GM19463 (cell line): ENCODE data around the gene PFN2.
"Not testable (repeated sequence)": the region's sequence is repeated elsewhere in the genome, so short reads cannot be mapped to it uniquely, and the experiment has no call there.

Source experiments
- ATAC-seq: cut with Tn5 transposase; IDR thresholded peaks from one replicate; pipeline ENCODE4 v1.9.1; 2021; ENCODE audit warnings: mild to moderate bottlenecking, moderate library complexity; ENCODE audit not compliant: unreplicated experiment

PFN2 gene

DNA sequence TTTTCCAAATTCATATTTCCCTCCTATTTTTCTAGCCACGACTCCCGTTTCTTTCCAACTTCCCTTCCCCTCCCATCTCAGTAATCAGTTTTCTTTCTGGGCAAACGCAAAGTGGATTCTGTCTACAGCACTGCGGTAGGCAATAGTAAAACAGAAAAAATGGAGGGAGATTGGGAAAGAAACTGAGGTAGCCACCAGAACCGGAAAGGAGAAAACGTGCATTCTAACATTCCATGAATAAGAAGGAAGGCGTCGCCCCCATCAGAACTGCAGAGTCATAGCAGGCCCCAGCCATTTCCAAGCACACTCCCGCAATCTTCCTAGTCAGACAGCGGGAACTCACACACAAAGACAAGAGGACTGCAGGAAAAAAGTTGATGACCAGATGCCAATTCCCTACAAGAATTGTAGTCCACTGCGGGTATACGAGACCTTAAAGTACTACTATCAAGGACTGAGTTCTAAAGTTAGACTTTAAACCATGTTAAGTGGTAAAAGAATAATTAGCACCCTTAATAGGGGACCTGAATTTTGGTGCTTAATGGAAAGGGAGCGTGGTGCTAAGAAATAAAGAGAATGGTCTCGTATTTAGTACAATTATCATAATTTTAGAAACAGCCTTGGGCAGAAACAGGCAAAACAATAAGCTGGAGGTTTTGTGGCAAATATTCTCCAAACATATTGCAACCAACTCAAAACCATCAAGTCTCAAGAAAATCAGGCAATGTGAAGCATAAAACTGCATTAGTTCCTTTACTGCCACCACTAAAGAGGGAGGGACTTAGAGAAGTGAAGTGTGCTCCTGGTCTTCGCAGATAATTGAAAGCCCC, 1.4 kb downstream of the PFN2 start:
- no peak for ATAC-seq

DNA sequence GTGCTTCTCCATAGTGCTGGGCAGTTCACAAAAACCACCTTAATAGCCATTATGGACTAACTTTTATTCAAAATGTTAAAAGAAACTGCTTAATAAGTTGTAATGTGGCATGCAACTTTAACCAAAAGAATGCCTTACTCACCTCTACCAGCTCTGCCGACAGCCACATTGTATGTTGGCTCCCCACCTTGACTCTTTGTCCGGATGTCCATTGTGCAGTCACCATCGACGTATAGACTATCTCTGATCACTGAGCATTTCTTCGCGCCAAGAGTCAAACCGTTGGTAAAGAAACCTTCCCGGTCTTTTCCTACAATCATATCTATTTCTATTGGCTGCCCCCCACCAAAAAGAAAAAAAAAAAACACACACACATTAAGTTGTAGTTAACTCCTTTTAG, 2.5 kb downstream of the PFN2 start:
- ATAC-seq = no peak

DNA sequence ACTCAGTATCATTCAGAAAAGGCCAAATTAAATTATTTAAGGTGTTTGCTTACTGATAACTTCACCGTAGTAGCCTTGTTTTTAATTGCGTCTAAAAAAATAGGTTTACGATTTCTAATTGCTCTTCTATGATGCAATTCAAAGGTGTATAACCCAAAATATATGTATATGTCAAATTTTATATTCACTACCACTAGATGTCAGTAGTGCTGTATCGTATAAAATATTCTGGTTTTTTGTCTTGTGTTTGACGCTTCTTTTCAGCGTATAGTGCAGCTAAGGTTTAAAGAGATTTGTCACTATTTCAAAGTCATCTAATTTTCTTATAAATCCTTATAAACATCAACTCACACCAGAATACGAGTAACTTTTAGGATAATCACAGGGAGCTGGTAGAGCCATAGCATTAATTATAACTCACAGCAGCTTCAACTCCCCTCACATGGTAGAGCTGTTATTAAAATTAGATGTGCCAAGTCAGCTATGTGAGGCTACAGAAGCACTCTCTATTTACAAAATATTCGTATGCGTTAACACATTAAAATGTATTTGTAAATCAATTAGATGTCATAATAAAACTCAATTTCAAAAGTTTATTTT, 3.5 kb downstream of the PFN2 start:
- ATAC-seq = no peak

DNA sequence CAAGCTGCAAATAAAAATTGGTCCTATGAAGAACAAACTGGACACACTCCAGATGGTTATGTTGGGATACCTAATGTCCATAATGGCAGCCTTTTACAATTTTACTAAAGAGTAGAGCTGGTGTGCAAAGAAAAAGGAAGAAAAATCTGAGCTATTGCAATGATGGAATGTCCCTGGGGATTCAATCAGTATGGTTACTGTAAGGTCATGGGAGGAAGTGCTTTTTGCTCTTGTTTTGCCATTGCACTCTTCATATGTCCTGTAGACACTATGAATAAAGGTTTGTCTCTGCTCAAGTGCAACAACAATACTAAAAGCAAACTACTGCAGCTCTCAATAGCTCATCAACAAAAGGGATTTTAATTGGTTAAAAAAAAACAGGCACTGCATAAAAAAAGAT, 5.4 kb downstream of the PFN2 start:
- no peak for ATAC-seq

GRCh38 chr3:149964291-149964690, 6.4 kb downstream of the PFN2 start:
- ATAC-seq = no peak

DNA sequence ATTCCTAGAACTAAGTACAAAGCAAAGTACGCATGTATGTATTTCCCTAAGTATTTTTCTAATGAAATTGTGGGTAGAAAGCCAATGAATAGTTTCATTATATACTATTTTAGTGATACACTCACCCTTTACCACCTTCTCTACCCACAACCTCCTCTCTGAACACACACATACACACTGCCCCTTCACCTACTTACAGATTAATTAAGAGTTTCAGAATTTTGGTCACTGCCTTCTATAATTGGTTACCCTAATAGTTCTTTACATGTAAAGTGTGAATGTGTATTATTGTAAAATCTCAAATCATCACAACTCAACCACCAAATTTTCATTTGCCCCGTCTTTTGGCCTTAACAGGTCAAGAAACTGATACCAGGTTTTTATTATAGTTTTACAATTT, 7.2 kb downstream of the PFN2 start:
- no peak for ATAC-seq

- ATAC-seq = no peak
These were observed 11.3 kb downstream of the PFN2 start for GRCh38 chr3:149959443-149959842.

DNA sequence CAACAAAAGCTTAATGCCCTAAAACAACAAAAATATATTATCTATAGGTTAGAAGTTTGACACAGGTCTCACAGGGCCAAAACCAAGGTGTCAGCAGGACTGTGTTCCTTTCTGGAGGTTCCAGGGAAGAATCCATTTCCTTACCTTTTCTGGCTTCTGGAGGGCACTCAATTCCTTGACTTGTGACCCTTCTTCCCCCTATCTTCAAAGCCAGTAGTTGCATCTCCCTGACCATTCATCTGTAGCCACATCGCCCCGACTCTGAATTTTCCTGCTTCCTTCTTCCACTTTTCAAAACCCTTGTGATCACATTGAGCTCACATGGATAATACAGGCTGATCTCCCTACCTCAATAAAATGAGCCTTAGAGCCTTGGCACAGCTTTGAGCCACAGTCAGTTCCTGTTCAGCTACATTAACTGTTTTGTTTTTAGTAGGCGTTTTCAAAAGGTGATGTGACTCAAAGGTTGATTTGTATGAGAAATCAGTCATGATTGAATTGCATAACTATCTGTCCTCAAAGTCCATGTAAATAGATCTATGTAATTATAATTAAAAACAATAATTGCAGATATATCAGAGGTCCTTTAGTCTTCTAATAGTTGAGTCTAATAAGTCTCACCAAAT, 12.4 kb downstream of the PFN2 start:
- ATAC-seq = no peak

GRCh38 chr3:149957361-149958125, 13.2 kb downstream of the PFN2 start:
- no peak for ATAC-seq

- ATAC-seq = no peak
These were observed 15.2 kb downstream of the PFN2 start for GRCh38 chr3:149955449-149955848.

DNA sequence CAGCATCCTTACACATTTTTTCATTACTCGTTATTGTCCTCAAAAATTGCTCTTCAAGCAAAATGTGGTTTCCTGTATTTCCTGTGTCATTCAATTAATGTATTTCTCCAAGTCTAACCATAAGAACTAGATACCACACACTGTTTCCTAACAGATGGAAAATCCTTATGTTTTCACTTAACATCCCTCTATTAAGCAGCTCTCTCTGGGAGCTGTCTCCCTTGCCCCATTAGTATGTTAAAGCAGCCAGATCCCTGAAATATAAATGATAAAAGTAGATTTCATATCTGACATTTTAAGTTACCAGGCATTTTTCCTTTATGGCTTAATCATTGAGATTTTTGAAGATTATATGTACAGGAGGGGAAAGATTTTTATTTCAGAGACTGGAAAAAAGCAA, 15.9 kb downstream of the PFN2 start:
- ATAC-seq = no peak

DNA sequence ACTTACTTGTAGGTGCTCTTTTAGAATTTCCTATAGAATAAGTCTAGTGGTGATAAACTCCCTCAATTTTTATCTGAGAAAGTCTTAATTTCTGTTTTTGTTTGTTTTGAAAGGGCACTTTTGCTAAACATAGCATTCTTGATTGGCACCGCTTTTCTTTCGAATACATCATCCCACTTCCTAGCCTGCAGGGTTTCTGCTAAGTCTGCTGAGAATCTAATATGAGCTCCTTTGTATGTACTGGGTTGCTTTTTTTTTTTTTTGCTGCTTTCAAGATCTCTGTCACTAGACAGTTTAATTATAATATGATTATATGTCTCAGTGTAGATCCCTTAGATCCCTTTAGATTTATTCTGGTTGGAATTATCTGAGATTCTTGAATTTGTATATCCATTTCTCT, 21.5 kb downstream of the PFN2 start:
- no peak for ATAC-seq

DNA sequence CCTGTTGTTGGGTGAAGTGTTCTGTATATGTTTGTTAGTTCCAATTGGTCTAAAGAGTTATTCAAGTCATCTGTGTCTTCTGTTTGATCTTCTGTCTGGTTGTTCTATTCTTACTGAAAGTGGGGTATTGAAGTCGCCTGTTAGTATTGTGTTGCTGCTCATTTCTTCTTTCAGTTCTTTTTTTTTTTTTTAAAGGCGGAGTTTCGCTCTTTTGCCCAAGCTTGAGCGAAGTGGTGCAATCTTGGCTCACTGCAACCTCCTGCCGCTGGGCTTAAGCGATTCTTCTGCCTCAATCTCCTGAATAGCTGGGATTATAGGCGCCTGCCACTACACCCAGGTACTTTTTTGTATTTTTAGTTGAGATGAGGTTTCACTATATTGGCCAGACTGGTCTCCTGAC, 23.5 kb downstream of the PFN2 start:
- no peak for ATAC-seq

- ATAC-seq = not testable (repeated sequence)
These were observed 26.7 kb downstream of the PFN2 start for GRCh38 chr3:149943966-149944365.

- ATAC-seq = no peak
These were observed 28.3 kb downstream of the PFN2 start for GRCh38 chr3:149942409-149942808.

DNA sequence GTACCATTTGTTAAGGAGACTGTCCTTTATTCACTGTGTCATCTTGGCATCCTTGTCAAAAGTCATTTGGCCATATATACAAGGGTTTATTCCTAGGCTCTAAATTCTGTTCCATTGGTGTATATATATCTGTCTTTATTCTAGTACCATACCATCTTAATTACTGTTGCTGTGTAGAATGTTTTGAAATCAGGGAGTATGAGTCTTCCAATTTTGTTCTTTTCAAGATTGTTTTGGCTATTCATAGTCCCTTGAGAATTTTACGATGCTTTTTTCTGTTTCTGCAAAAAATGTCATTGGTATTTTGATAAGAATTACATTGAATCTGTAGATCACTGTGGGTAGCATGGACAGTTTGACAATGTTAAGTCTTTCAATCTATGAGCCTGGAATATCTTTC, 28.7 kb downstream of the PFN2 start:
- ATAC-seq = no peak

- no peak for ATAC-seq
These were observed 29.5 kb downstream of the PFN2 start for GRCh38 chr3:149941186-149941585.

- ATAC-seq = not testable (repeated sequence)
These were observed 32.2 kb downstream of the PFN2 start for GRCh38 chr3:149938392-149939055.

DNA sequence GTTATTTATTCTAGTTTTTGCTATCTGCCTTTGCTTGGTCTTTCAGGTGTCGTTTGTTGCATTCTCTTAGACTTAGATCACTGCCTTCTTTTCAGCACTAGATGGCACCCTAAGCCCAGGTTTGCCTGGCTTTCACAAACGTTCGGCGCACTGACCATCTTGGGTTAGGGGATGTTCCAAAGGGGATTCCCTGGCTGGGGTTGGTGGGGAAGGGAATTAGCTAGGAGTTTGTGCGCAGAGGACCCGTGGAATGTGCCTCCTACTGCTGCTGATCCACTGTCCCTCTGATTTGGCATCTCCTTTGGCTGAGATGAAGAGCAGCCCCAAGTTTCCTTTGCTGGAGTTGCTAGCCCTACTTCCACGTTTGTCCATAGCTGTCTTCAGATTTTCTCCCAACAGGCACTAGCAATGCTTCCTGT, 33.9 kb downstream of the PFN2 start:
- no peak for ATAC-seq

DNA sequence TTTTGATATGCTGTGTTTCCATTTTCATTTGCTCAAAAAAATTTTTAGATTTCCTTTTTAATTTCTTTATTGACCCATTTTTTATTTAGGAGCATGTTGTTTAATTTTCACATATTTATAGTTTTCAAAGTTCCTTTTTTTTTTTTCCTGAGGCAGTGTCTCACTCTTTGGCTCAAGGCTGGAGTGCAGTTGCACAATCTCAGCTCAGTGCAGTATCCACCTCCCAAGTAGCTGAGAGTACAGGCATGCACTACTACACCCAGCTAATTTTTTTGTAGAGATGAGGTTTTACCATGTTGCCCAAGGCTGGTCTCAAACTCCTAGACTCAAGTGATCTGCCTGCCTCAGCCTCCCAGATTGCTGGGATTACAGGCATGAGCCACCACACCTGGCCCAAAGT, 36.2 kb downstream of the PFN2 start:
- no peak for ATAC-seq

DNA sequence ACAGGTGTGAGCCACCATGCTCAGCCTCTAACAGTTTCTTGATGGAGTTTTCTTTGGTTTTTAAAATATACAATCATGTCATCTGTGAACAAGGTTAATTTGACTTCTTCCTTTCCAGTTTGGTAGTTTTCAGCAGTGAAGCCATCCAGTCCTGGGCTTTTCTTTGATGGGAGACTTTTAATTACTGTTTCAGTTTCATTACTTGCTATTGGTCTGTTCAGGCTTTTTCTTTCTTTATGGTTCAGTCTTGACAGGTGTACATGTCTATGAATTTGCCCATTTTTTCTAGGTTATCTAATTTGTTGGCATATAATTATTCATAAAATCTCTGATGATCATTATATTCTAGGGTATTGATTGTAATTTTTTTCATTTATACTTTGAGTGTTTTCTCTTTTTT, 36.8 kb downstream of the PFN2 start:
- ATAC-seq = no peak
